IMR-90 (cell line): ENCODE measurements around the gene CDK11B. TPM values are rescaled to one million over a fixed set of nuclear protein-coding genes. Genes with fewer than 3 reads are reported as not detected.

Source experiments
- ATAC-seq: fragments of 200-7000 bp; cut with Tn5 transposase; 2 replicates; pipeline ENCODE4 v1.9.1; 2020; ENCODE audit warnings: low read depth, mild to moderate bottlenecking, moderate library complexity
- BruUV-seq: library from RNA; stranded (reverse); fragments of 400-500 nt; replicated peaks from 2 replicates; lab custom pipeline; 2021; lab: Mats Ljungman, UMichigan
- CTCF ChIA-PET: fragments of 300-600 bp; formaldehyde crosslinking; extraction: SDS; loops from one replicate; lab custom pipeline; 2021; ENCODE audit warnings: antibody characterized with exemption; lab: Yijun Ruan, JAX
- POLR2A ChIA-PET: fragments of 300-600 bp; sonication (Branson Sonifier 250); formaldehyde crosslinking; loops from one replicate; lab custom pipeline; 2022; ENCODE audit warnings: antibody characterized with exemption; ENCODE audit not compliant: unreplicated experiment; lab: Charles Lee
- DNase-seq: peaks from one replicate; pipeline ENCODE4 v3.0.0; 2013
- H2AFZ ChIP-seq: replicated peaks from 2 replicates; pipeline ENCODE3; 2013; ENCODE audit warnings: low read length, mild to moderate bottlenecking; ENCODE audit not compliant: poor library complexity
- H2AK5ac ChIP-seq: 2 replicates; pipeline ENCODE4 v1.6.1; 2013; ENCODE audit warnings: low read depth, low read length, inconsistent platforms
- H2AK9ac ChIP-seq: replicated peaks from 2 replicates; pipeline ENCODE3; 2013; ENCODE audit warnings: mild to moderate bottlenecking, low read depth, low read length, moderate library complexity; ENCODE audit not compliant: poor library complexity
- H2BK120ac ChIP-seq: 2 replicates; pipeline ENCODE4 v1.6.1; 2013; ENCODE audit warnings: low read depth, low read length, inconsistent platforms
- H2BK15ac ChIP-seq: 3 replicates; pipeline ENCODE4 v1.6.1; 2013; ENCODE audit warnings: low read depth, low read length, inconsistent platforms
- H2BK20ac ChIP-seq: 2 replicates; pipeline ENCODE4 v1.6.1; 2013; ENCODE audit warnings: low read depth, mild to moderate bottlenecking, inconsistent platforms, low read length, moderate library complexity
- H2BK5ac ChIP-seq: 2 replicates; pipeline ENCODE4 v1.6.1; 2013; ENCODE audit warnings: mild to moderate bottlenecking, low read depth, low read length, inconsistent platforms; ENCODE audit not compliant: poor library complexity, severe bottlenecking
- H3K14ac ChIP-seq: replicated peaks from 2 replicates; pipeline ENCODE4 v1.6.1; 2013; ENCODE audit warnings: low read depth, low read length, inconsistent platforms
- H3K18ac ChIP-seq: 2 replicates; pipeline ENCODE4 v1.6.1; 2013; ENCODE audit warnings: low read depth, low read length, control low read depth
- H3K23ac ChIP-seq: 2 replicates; pipeline ENCODE4 v1.6.1; 2013; ENCODE audit warnings: low read depth, low read length, inconsistent platforms
- H3K27ac ChIP-seq: 2 replicates; pipeline ENCODE4 v1.5.1; 2013; ENCODE audit warnings: mild to moderate bottlenecking, control low read depth, low read length; ENCODE audit not compliant: insufficient read depth
- H3K27me3 ChIP-seq: 2 replicates; pipeline ENCODE4 v1.6.1; 2013; ENCODE audit warnings: low read length; ENCODE audit not compliant: control insufficient read depth, insufficient read depth
- H3K36me3 ChIP-seq: 2 replicates; pipeline ENCODE4 v1.6.1; 2013; ENCODE audit warnings: low read length, mixed read lengths; ENCODE audit not compliant: control insufficient read depth, insufficient read depth
- H3K4ac ChIP-seq: 2 replicates; pipeline ENCODE4 v1.6.1; 2013; ENCODE audit warnings: low read depth, low read length, inconsistent platforms
- H3K4me1 ChIP-seq: 2 replicates; pipeline ENCODE4 v1.6.1; 2013; ENCODE audit warnings: low read length, mixed read lengths; ENCODE audit not compliant: control insufficient read depth, insufficient read depth
- H3K4me2 ChIP-seq: 2 replicates; pipeline ENCODE4 v1.6.1; 2013; ENCODE audit warnings: low read depth, mild to moderate bottlenecking, control low read depth, low read length, moderate library complexity
- H3K4me3 ChIP-seq: 2 replicates; pipeline ENCODE4 v1.5.1; 2013; ENCODE audit warnings: low read depth, mild to moderate bottlenecking, control low read depth, low read length, moderate library complexity; ENCODE audit not compliant: insufficient read depth
- H3K56ac ChIP-seq: 2 replicates; pipeline ENCODE4 v1.6.1; 2013; ENCODE audit warnings: low read length, inconsistent platforms; ENCODE audit not compliant: insufficient read depth; ENCODE audit errors: extremely low read depth
- H3K79me1 ChIP-seq, 2 experiments: 2 replicates each; pipeline ENCODE4 v1.6.1; 2013; ENCODE audit warnings: low read length in 2 of 2, inconsistent platforms in 1 of 2, low read depth in 1 of 2
- H3K9ac ChIP-seq: 2 replicates; pipeline ENCODE4 v1.6.1; 2013; ENCODE audit warnings: low read depth, low read length, control low read depth
- H3K9me1 ChIP-seq: 2 replicates; pipeline ENCODE4 v1.6.1; 2013; ENCODE audit warnings: low read length, inconsistent platforms; ENCODE audit not compliant: insufficient read depth
- H3K9me3 ChIP-seq: 2 replicates; pipeline ENCODE4 v1.6.1; 2013; ENCODE audit warnings: low read length; ENCODE audit not compliant: control insufficient read depth, insufficient read depth
- H4K20me1 ChIP-seq: 2 replicates; pipeline ENCODE4 v1.6.1; 2013; ENCODE audit warnings: low read length, inconsistent platforms; ENCODE audit not compliant: insufficient read depth
- H4K5ac ChIP-seq: 2 replicates; pipeline ENCODE4 v1.6.1; 2013; ENCODE audit warnings: mild to moderate bottlenecking, low read depth, low read length, control low read depth
- H4K8ac ChIP-seq, 2 experiments: 2 replicates each; pipeline ENCODE4 v1.6.1; 2013; ENCODE audit warnings: low read depth in 2 of 2, low read length in 2 of 2, control low read depth in 1 of 2, inconsistent platforms in 1 of 2
- H4K91ac ChIP-seq: 2 replicates; pipeline ENCODE4 v1.6.1; 2013; ENCODE audit warnings: low read depth, low read length, inconsistent platforms; ENCODE audit not compliant: insufficient read depth
- BHLHE40 ChIP-seq: fragments of 150-350 bp; IDR thresholded peaks from 2 replicates; pipeline ENCODE4 v1.6.1; 2016; ENCODE audit warnings: mild to moderate bottlenecking, low read depth, low read length
- CEBPB ChIP-seq: IDR thresholded peaks from 2 replicates; pipeline ENCODE4 v1.6.1; 2012; ENCODE audit warnings: low read depth, low read length, improper control_type of control experiment
- CHD1 ChIP-seq: IDR thresholded peaks from 2 replicates; pipeline ENCODE4 v1.6.1; 2012; ENCODE audit warnings: low read depth, low read length, improper control_type of control experiment
- CTCF ChIP-seq: conservative IDR thresholded peaks from 2 replicates; pipeline ENCODE4 v1.5.1; 2012; ENCODE audit warnings: mild to moderate bottlenecking, low read depth, low read length, improper control_type of control experiment
- FOS ChIP-seq: fragments of 150-350 bp; IDR thresholded peaks from 2 replicates; pipeline ENCODE4 v1.6.1; 2016; ENCODE audit warnings: low read depth, low read length
- MAFK ChIP-seq: IDR thresholded peaks from 2 replicates; pipeline ENCODE4 v1.6.1; 2012; ENCODE audit warnings: low read depth, low read length, improper control_type of control experiment
- MAZ ChIP-seq: IDR thresholded peaks from 2 replicates; pipeline ENCODE4 v1.6.1; 2012; ENCODE audit warnings: low read depth, mild to moderate bottlenecking, low read length, improper control_type of control experiment, moderate library complexity, borderline replicate concordance
- MXI1 ChIP-seq: IDR thresholded peaks from 2 replicates; pipeline ENCODE4 v1.6.1; 2012; ENCODE audit warnings: low read depth, mild to moderate bottlenecking, low read length, moderate library complexity, borderline replicate concordance
- NFE2L2 ChIP-seq: fragments of 150-350 bp; IDR thresholded peaks from 2 replicates; pipeline ENCODE4 v1.6.1; 2016; ENCODE audit warnings: low read depth, mild to moderate bottlenecking, low read length
- RAD21 ChIP-seq: IDR thresholded peaks from 2 replicates; pipeline ENCODE4 v1.6.1; 2012; ENCODE audit warnings: low read length, improper control_type of control experiment
- RCOR1 ChIP-seq: IDR thresholded peaks from 2 replicates; pipeline ENCODE4 v1.6.1; 2012; ENCODE audit warnings: mild to moderate bottlenecking, low read length, improper control_type of control experiment; ENCODE audit not compliant: insufficient replicate concordance
- RFX5 ChIP-seq: IDR thresholded peaks from 2 replicates; pipeline ENCODE4 v1.8.0; 2012; ENCODE audit warnings: low read depth, mild to moderate bottlenecking, low read length, moderate library complexity
- SMC3 ChIP-seq: fragments of 150-350 bp; IDR thresholded peaks from 2 replicates; pipeline ENCODE4 v1.6.1; 2016; ENCODE audit warnings: low read depth, mild to moderate bottlenecking, antibody characterized with exemption, low read length, moderate library complexity
- USF2 ChIP-seq: fragments of 150-350 bp; IDR thresholded peaks from 2 replicates; pipeline ENCODE4 v1.6.1; 2017; ENCODE audit warnings: mild to moderate bottlenecking, antibody characterized with exemption, low read length, low read depth
- whole genome bisulfite sequencing, 2 experiments: methylation state at CpG; one replicate each; pipeline versions ENCODE4 v1.1.5 to v1.1.7; 2013; ENCODE audit warnings: missing lambda C conversion rate in 2 of 2; ENCODE audit not compliant: insufficient read length in 1 of 2; ENCODE audit errors: extremely low coverage in 2 of 2; 5-methylcytosine and 5-hydroxymethylcytosine counted together
- dilution Hi-C: fragments of 300-500 bp; cut with HindIII; formaldehyde crosslinking; loops from one replicate; pipeline ENCODE4 v1.14.3; 2018; ENCODE audit warnings: low sequenced_read_pairs; ENCODE audit not compliant: unreplicated experiment
- in situ Hi-C: fragments of 300-500 bp; cut with MboI; formaldehyde crosslinking; loops from 3 replicates; pipeline ENCODE4 v1.14.3; 2019; ENCODE audit warnings: low sequenced_read_pairs, inconsistent platforms, mixed read lengths
- intact Hi-C: fragments of 100-400 bp; cut with micrococcal nuclease; formaldehyde crosslinking; loops from 2 replicates; pipeline ENCODE4 v1.10.0; 2022
- polyA plus RNA-seq, 3 experiments: library from polyadenylated mRNA; depleted of rRNA; stranded (reverse); fragments of >200 nt; gene quantifications; 2 replicates each; pipeline ENCODE4 v1.2.3, GENCODE V29; 2012; ENCODE audit warnings: low replicate concordance in 1 of 3
- total RNA-seq: library from RNA; depleted of rRNA; stranded (reverse); fragments of >200 nt; gene quantifications from 2 replicates; pipeline ENCODE4 v1.2.3, GENCODE V29; 2012

Gene CDK11B
- total and polyA plus RNA-seq, 2 of the 4 experiments (the other 2 are of a cell fraction): 8.2 to 19.1 TPM

- Histone ChIP-seq H3K14ac (no peak overlapping the region), H3K23ac (no peak overlapping the region), H2BK5ac (no peak overlapping the region), H3K27me3 (no peaks in the 10 kb centered on the region), H3K9me1 (no peaks in the 10 kb centered on the region; the same call in 1 of the 2 replicates), H2AK5ac (no peak overlapping the region), H3K36me3 (peaks cover 64% of the 10 kb centered on the region), H4K91ac (no peak overlapping the region), H3K4me2 (no peak overlapping the region), H2AK9ac (no peak overlapping the region), H3K27ac (no peak overlapping the region), H2AFZ (no peak overlapping the region), H4K8ac (no peak overlapping the region), H3K18ac (no peak overlapping the region), H3K4ac (no peak overlapping the region), H3K9ac (no peak overlapping the region), H2BK20ac (no peak overlapping the region), H3K4me1 (no peaks in the 10 kb centered on the region), H3K79me1 (peaks cover 8 to 13% of the 10 kb centered on the region in 2 experiments; a peak in 2 of 4 replicates), H3K9me3 (no peaks in the 10 kb centered on the region), H2BK120ac (no peak overlapping the region), H3K56ac (no peak overlapping the region), H2BK15ac (no peak overlapping the region), H3K4me3 (no peak overlapping the region), H4K20me1 (no peaks in the 10 kb centered on the region), H4K5ac (no peak overlapping the region)
- ChIA-PET CTCF (interaction anchor here (0.6 kb wide), 1 partner anchor 8 kb away, joined by 3 read pairs; no protein-coding TSS in a partner anchor), POLR2A (no interaction called here)
- ATAC-seq (no peak), DNase-seq (no peak)
- dilution Hi-C loops: no loop called here
- no TSS peak for BruUV-seq
- intact Hi-C loops: no loop called here
- 95% methylated on average over 22 of the region's 43 CpGs; no CpG with 5 or more reads in 1 of the 2 experiments for WGBS, 2 experiments
- in situ Hi-C loops: no loop called here
- TF ChIP-seq SMC3 (no peak), RAD21 (no peak), MXI1 (no peak), NFE2L2 (no peak), CHD1 (no peak), MAFK (no peak), CEBPB (no peak), MAZ (no peak), RFX5 (no peak), RCOR1 (no peak), USF2 (no peak), FOS (no peak), BHLHE40 (no peak), CTCF (no peak)
These were observed 10.9 kb upstream of the CDK11B start for GRCh38 chr1:1669468-1670440.
